HepG2 (cell line): ENCODE results near the gene UNC93A. TPM values are rescaled to one million over a fixed set of nuclear protein-coding genes. Genes with fewer than 3 reads are reported as not detected.
"Not testable (repeated sequence)": the region's sequence is repeated elsewhere in the genome, so short reads cannot be mapped to it uniquely, and the experiment has no call there.

Source experiments
- BORCS8-MEF2B ChIP-seq: sonication (generic); formaldehyde crosslinking; IDR thresholded peaks from 2 replicates; pipeline ENCODE4 v1.8.0; 2022; ENCODE audit warnings: mild to moderate bottlenecking, missing genetic modification reagents
- CEBPG ChIP-seq: IDR thresholded peaks from 2 replicates; pipeline ENCODE4 v1.6.1; 2016
- HOXD1 ChIP-seq: sonication (generic); formaldehyde crosslinking; IDR thresholded peaks from 2 replicates; pipeline ENCODE4 v1.5.0; 2020; ENCODE audit warnings: missing genetic modification reagents
- KLF6 ChIP-seq: IDR thresholded peaks from 2 replicates; pipeline ENCODE4 v1.8.0; 2016; ENCODE audit warnings: missing biosample characterization, missing genetic modification reagents
- RXRB ChIP-seq: IDR thresholded peaks from 2 replicates; pipeline ENCODE4 v1.6.1; 2016; ENCODE audit warnings: borderline replicate concordance, missing genetic modification reagents, missing compliant biosample characterization
- ZNF232 ChIP-seq: sonication (generic); formaldehyde crosslinking; IDR thresholded peaks from 2 replicates; pipeline ENCODE4 v1.4.0; 2020; ENCODE audit warnings: missing genetic modification reagents, borderline replicate concordance
- polyA plus RNA-seq, 8 experiments: library from polyadenylated mRNA; depleted of rRNA in 3 of 8; stranded (reverse) in 7 of 8; unstranded in 1 of 8; fragments of >200 nt; fragmentation: Illumina TruSeq in 4 of 8; extraction: Trizol in 4 of 8; gene quantifications; 2 replicates each; pipeline versions ENCODE4 v1.2.1 to v1.2.3, GENCODE V29; 2011 to 2016; ENCODE audit warnings: low read depth in 4 of 8, missing spikeins in 1 of 8, mixed read lengths in 1 of 8; ENCODE audit not compliant: insufficient read depth in 1 of 8
- total RNA-seq, 5 experiments: library from RNA; depleted of rRNA; stranded (reverse); fragments of >200 nt; fragmentation: Illumina TruSeq; extraction: Trizol; gene quantifications; 2 replicates each; pipeline ENCODE4 v1.2.3, GENCODE V29; 2016; ENCODE audit warnings: low read depth in 1 of 5
- TF ChIP-seq, protein P1 (sequence below): IDR thresholded peaks from 2 replicates; pipeline ENCODE4 v1.6.1; 2018; ENCODE audit warnings: missing genetic modification reagents
- TF ChIP-seq, protein P2 (sequence below), 2 experiments: fragments of 450-650 bp in 1 of 2; sonication (generic) in 1 of 2; formaldehyde crosslinking in 1 of 2; IDR thresholded peaks; 2 replicates each; pipeline versions ENCODE4 v1.6.1 to v1.8.0; 2016 to 2022; ENCODE audit warnings: antibody characterized with exemption in 1 of 2, mild to moderate bottlenecking in 1 of 2, missing genetic modification reagents in 1 of 2
- TF ChIP-seq, protein P3 (sequence below): IDR thresholded peaks from 2 replicates; pipeline ENCODE4 v1.6.1; 2016; ENCODE audit warnings: low read depth
- TF ChIP-seq, protein P4 (sequence below): sonication (generic); formaldehyde crosslinking; IDR thresholded peaks from 2 replicates; pipeline ENCODE4 v1.8.0; 2022; ENCODE audit warnings: mild to moderate bottlenecking, missing genetic modification reagents, borderline replicate concordance
- TF ChIP-seq, protein P5 (sequence below): sonication (generic); formaldehyde crosslinking; IDR thresholded peaks from 2 replicates; pipeline ENCODE4 v1.8.1; 2022; ENCODE audit warnings: mild to moderate bottlenecking, missing genetic modification reagents

UNC93A gene
- total and polyA plus RNA-seq, 2 of the 13 experiments (the other 11 are each of a cell fraction or from before 2014, with no cell fraction given) = 11.0 to 42.7 TPM

DNA sequence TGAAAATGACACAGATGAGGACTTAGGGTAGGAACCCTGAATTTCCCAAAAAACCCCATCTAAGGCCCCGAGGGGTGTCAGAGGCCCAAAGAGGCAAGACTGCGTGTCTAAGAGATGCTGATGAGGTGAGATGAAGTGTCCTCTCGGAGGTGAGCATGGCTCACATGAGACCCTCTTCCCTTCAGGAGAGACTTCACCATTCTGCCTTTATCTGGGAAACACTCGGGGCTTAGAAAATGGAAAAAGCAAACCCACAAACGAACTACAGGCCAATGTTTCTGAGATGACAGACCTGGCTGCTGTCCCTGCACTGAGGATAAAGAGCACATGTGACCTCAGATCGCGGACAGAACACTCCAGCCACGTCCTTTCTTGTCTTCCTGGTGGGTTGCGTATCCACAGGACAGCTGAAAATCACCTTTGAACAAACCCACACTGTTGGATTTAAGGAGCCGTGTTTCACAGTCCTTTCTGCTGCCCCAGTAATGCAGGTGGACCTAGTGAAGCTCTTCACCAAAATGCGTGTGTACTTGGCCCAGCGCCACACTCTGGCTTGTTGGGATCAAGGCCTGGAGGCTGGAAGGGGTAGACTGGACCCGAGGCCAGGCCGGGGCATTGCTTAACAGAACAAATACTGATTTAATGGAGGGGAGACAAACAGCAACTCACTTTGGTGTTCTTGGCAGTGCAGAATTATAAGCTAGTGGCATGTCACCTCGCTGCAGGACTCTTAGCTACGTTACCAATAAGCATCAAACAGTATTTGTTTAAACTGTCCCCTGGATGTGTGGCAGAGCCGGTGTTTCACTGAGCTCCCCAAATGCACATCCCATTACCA, 18.5 kb downstream of the UNC93A start (continued):
- TF ChIP-seq, protein P1, sequence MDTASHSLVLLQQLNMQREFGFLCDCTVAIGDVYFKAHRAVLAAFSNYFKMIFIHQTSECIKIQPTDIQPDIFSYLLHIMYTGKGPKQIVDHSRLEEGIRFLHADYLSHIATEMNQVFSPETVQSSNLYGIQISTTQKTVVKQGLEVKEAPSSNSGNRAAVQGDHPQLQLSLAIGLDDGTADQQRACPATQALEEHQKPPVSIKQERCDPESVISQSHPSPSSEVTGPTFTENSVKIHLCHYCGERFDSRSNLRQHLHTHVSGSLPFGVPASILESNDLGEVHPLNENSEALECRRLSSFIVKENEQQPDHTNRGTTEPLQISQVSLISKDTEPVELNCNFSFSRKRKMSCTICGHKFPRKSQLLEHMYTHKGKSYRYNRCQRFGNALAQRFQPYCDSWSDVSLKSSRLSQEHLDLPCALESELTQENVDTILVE (CRISPR knock-in tag) = peak; percentile 38; the same call in 1 of the 2 replicates
- TF ChIP-seq, protein P2, sequence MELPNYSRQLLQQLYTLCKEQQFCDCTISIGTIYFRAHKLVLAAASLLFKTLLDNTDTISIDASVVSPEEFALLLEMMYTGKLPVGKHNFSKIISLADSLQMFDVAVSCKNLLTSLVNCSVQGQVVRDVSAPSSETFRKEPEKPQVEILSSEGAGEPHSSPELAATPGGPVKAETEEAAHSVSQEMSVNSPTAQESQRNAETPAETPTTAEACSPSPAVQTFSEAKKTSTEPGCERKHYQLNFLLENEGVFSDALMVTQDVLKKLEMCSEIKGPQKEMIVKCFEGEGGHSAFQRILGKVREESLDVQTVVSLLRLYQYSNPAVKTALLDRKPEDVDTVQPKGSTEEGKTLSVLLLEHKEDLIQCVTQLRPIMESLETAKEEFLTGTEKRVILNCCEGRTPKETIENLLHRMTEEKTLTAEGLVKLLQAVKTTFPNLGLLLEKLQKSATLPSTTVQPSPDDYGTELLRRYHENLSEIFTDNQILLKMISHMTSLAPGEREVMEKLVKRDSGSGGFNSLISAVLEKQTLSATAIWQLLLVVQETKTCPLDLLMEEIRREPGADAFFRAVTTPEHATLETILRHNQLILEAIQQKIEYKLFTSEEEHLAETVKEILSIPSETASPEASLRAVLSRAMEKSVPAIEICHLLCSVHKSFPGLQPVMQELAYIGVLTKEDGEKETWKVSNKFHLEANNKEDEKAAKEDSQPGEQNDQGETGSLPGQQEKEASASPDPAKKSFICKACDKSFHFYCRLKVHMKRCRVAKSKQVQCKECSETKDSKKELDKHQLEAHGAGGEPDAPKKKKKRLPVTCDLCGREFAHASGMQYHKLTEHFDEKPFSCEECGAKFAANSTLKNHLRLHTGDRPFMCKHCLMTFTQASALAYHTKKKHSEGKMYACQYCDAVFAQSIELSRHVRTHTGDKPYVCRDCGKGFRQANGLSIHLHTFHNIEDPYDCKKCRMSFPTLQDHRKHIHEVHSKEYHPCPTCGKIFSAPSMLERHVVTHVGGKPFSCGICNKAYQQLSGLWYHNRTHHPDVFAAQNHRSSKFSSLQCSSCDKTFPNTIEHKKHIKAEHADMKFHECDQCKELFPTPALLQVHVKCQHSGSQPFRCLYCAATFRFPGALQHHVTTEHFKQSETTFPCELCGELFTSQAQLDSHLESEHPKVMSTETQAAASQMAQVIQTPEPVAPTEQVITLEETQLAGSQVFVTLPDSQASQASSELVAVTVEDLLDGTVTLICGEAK (IDR thresholded peaks at IDR 0.05) = not testable (repeated sequence)
- TF ChIP-seq, protein P2 (CRISPR knock-in tag; IDR thresholded peaks at IDR 0.05) = peak; percentile 55; the same call in 1 of the 2 replicates
- TF ChIP-seq BORCS8-MEF2B (0 out of 2 replicates have a peak, but pooled peaks have one; percentile 19), KLF6 (CRISPR knock-in tag) (0 out of 2 replicates have a peak, but pooled peaks have one; percentile 42), RXRB (CRISPR knock-in tag) (peak; percentile 86), ZNF232 (CRISPR knock-in tag) (peak; percentile 40; the same call in 1 of the 2 replicates), HOXD1 (CRISPR knock-in tag) (0 out of 2 replicates have a peak, but pooled peaks have one; percentile 50), CEBPG (CRISPR knock-in tag) (peak; percentile 88)
- TF ChIP-seq, protein P3, sequence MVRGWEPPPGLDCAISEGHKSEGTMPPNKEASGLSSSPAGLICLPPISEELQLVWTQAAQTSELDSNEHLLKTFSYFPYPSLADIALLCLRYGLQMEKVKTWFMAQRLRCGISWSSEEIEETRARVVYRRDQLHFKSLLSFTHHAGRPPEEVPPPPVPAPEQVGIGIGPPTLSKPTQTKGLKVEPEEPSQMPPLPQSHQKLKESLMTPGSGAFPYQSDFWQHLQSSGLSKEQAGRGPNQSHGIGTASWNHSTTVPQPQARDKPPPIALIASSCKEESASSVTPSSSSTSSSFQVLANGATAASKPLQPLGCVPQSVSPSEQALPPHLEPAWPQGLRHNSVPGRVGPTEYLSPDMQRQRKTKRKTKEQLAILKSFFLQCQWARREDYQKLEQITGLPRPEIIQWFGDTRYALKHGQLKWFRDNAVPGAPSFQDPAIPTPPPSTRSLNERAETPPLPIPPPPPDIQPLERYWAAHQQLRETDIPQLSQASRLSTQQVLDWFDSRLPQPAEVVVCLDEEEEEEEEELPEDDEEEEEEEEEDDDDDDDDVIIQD (CRISPR knock-in tag) = 0 out of 2 replicates have a peak, but pooled peaks have one; percentile 30
- TF ChIP-seq, protein P4, sequence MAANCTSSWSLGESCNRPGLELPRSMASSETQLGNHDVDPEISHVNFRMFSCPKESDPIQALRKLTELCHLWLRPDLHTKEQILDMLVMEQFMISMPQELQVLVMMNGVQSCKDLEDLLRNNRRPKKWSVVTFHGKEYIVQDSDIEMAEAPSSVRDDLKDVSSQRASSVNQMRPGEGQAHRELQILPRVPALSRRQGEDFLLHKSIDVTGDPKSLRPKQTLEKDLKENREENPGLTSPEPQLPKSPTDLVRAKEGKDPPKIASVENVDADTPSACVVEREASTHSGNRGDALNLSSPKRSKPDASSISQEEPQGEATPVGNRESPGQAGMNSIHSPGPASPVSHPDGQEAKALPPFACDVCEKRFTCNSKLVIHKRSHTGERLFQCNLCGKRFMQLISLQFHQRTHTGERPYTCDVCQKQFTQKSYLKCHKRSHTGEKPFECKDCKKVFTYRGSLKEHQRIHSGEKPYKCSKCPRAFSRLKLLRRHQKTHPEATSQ (CRISPR knock-in tag) = 0 out of 2 replicates have a peak, but pooled peaks have one; percentile 16
- TF ChIP-seq, protein P5, sequence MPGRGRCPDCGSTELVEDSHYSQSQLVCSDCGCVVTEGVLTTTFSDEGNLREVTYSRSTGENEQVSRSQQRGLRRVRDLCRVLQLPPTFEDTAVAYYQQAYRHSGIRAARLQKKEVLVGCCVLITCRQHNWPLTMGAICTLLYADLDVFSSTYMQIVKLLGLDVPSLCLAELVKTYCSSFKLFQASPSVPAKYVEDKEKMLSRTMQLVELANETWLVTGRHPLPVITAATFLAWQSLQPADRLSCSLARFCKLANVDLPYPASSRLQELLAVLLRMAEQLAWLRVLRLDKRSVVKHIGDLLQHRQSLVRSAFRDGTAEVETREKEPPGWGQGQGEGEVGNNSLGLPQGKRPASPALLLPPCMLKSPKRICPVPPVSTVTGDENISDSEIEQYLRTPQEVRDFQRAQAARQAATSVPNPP (CRISPR knock-in tag) = peak; percentile 41; the same call in 1 of the 2 replicates
